Brain pericyte (primary cell): ENCODE results near the gene SHC3.

Source experiments
- DNase-seq: peaks from one replicate; pipeline ENCODE4 v3.0.0-alpha.2; 2012; ENCODE audit warnings: low read depth, low spot score

SHC3 gene

GRCh38 chr9:89001917-89002540 lies 176.6 kb downstream of the SHC3 start:
- DNase-seq = no peak

DNA sequence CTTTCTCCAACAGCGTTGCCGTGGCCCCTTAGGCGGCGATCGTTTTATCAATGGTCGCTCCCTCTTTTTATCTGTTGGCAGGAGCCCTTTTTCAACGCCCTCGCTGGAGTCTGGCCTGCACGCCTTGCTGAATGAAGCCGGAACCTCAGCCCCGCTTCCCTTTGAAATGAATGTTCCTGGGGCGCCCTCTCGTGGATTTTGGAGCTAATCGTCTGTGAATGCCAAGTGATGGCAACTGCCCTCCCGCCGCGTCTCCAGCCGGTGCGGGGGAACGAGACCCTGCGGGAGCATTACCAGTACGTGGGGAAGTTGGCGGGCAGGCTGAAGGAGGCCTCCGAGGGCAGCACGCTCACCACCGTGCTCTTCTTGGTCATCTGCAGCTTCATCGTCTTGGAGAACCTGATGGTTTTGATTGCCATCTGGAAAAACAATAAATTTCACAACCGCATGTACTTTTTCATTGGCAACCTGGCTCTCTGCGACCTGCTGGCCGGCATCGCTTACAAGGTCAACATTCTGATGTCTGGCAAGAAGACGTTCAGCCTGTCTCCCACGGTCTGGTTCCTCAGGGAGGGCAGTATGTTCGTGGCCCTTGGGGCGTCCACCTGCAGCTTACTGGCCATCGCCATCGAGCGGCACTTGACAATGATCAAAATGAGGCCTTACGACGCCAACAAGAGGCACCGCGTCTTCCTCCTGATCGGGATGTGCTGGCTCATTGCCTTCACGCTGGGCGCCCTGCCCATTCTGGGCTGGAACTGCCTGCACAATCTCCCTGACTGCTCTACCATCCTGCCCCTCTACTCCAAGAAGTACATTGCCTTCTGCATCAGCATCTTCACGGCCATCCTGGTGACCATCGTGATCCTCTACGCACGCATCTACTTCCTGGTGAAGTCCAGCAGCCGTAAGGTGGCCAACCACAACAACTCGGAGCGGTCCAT lies 177.4 kb downstream of the SHC3 start:
- peak; percentile 84 for DNase-seq

- no peak for DNase-seq
These were observed 178.2 kb downstream of the SHC3 start for GRCh38 chr9:89000371-89000781.

DNA sequence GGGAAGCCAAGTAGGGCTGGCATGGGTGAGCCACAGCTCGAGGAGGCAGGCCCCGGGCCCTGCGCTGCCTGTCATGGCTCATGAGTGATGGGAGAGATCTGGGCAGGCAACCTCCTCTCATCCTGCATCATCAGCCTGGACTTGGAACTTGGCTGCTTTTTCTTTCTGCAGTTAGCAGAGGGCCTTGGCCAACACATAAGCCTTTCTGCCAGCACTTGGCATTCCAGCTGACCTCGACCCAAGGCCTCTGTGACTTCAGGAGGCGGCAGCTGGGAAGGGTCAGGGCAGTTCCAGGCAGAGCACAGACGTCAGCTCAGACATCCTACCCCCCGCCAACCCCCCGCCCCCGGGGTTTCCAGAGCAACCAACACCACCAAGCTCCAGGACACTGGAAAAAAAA lies 179.7 kb downstream of the SHC3 start:
- DNase-seq = no peak

DNA sequence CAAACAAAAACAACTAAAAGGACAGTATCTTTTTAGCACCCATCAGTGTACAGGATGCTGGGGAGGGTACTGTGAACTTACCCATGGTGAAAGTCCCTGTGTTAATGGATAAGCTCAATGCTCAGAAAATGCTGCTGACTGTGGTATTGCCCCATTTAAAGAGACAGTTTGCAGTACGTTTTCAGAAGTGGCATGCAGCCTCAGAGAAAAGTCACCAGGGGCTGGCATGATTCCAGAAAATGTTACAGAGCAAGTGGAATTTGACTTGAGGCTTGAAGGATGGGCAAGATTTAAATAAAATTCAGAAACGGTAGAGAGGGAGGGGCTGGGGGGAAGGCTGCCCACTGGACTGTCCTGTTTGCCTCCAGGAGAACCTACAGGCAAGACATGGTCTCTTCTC lies 180.1 kb downstream of the SHC3 start:
- no peak for DNase-seq

DNA sequence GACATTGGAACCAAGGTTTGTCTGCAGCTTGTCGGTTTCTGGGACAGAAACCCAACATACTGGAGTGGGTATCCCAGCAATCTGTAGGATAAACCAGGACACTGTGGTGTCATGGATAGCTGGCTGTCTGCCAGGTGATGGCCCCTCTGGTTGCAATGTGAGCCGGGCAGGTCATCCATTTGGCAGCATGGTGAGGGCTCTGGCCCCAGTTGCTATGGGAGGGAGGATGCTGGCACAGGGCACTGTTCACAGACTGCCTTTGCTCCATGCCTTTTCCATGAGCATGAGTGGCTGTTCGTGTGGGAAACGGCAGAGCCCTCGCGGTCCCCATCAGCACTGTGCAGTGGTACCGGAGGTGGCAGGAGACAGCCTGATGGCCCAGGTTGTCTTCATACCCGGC lies 181.0 kb downstream of the SHC3 start:
- no peak for DNase-seq

GRCh38 chr9:88996921-88997235 lies 181.7 kb downstream of the SHC3 start:
- no peak for DNase-seq

DNA sequence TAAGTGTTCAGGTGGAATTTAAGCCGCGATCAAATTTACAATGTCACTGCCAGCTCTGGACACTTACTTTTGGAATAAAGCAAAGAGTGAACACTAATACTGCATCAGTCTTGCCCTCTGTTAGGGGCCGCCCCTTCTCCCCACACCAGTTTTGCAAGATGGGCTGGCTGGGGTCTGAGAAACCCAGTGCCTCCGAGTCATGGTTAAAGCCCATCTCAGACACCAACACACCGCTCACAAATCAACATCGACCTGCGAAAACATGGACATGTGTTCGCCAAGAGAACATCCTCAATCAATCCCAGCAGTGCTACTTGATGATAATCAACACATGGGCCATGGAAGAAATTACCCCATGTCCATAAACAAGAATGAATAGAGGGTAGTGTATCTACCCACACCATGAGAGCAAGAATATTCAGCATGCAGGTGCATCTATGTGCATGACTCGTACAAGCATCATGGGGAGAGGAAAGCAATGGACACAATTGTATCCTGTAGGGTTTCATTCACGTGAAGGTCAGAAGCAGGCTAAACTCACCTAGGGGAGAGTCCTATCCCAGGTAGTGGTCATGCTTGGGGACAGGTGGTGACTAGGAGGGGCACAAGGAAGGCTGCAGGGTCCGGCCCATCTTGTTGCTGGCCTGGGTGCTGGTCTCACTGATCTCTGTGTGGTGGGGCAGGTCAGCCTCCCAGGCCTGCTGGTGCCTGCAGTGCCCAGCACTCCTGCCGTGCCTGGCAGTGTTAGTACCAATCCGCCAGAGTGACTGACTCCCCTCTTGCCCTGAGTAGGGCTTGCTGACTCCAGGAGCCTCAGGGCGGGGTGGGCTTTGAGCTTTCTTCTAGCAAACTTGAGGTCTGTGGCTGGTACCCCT lies 182.3 kb downstream of the SHC3 start:
- DNase-seq = no peak

DNA sequence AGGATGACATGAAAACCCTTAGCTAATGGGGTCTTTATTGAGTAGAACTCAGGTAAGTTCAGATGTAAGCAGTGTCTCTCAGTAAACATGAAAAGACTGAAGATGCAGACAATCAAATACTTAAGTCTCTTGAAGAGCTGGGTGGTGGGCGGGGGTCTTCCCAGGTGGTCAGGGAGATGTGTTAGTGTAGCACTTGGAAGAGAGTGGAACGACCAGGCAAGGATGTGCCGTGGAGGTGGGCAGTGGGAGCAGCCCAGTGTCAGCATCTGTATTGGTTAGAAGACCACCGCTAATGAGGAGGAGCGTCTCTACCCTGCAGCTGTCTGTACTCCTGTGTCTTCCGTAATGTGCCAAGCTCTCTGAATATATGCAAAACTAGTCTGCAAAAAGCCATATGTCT lies 183.0 kb downstream of the SHC3 start:
- DNase-seq = no peak

DNA sequence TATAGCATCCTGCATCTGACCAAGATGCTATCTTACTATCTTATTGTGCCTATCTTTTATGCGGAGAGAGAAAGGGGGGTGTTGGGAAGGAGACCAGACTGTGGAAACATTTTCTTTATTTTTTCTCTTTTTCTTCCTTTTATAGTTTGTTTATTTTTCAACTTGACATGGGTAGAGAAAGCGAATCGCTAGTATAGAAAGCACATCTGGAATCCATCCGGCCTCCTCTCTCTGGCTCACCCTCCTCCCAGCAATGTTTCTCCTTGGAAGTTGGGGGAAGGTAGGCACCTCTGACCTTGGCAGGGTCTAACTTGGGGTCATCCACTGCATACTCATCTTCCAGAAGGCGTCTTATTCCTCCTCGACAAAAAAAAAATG lies 183.4 kb downstream of the SHC3 start:
- no peak for DNase-seq

DNA sequence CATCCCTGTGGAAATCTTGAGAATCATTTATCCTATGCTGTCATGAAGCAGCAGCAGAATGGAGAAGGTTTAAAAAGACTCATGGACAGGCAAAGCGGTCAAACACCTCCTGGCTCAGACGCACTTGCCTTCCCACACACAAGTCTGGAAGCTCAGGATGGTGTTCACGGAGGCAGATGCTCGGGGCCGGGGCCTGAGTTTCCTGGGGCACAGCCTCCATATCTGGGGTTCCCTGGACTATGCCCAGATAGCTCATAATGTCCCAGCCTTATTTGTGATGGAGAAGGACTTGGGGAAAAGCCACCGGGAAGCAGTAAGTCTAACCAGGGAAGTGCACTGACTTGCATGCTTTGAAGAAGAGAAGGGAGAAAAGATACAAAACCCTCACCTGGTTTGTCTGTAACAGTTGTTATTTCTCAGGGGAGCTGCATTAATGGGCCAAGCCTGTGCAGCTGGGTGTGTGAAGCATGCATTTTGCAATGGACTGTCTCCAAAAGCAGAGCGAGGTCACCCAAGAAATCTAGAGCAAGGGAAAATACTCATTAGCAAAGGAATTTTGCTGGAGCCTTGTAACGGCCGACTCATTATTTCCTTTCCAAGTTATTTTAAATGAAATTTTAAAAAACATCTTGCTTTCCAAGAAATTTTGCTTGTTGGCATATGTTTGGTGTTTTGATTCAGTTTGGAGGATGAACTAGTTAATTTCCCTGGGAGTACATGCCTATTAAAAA lies 184.0 kb downstream of the SHC3 start:
- no peak for DNase-seq

DNA sequence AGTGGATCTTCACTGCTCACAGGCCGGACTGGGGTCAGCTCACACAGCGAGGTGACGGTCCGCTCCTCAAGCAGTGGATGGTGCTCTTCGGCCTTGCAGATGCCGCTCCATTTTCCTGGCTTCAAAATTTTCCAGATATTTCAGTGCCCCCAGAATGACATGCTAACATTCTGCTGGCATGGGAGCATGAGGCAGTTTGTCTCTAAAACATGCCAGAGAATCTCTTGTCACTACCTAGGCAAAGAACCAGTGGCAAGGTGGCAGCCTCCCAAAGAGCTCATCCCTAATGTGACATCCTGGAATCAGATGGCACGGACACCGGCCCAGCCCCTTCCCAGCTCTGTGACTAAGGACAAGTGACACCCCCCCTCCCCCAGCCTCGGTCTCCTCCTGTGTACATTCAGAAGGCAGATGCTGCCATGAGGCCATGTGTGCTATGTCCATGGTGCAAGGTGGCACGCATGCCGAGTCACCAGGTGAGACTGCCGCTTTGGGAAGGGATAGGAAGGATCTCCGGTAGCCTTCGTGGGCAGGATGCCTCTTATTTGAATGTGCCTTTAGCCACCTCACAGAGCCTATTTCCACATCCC lies 184.7 kb downstream of the SHC3 start:
- DNase-seq = no peak

DNA sequence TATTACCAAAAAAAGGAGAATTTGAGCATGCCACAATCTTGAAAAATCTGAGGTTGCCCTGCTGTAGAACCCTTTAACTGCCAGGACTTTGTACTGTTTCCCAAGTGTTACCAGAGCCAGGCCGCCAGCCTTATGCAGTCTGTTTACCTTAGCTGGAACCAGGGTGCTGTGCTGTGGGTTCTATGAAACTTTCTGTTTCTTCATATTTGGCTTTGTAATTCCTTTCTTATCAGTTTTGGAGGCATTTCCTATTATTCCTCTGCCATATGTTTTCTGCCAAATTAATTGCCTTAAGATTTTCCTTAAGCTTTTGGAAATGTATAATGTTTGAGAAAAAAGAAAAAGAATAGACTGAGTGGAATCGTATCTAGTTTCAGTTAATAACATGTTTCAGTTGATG lies 185.3 kb downstream of the SHC3 start:
- DNase-seq = no peak

DNA sequence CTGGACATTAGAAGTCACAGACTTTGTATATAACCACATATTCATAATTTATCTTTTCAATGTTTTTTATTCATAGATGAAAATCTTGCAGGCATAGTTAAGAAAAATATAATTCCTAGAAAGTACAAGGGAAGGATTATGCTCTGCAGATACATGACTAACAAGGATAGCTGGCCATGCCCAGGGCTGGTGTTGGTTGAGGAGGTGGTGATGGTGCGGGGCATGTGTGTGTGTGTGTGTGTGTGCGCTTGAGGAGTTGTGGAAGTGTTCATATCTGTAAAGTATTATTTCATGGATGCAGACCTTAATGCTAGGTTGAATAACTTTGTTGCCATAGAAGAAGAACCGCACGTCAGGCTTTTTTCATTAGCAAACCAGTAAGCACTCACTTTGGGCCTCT lies 186.1 kb downstream of the SHC3 start:
- DNase-seq = no peak

- DNase-seq = no peak
These were observed 187.3 kb downstream of the SHC3 start, which contains the start of gene S1PR3 for GRCh38 chr9:88991066-88992034. TSS of gene S1PR3 (plus strand) at chr9:88991468. CDS start at chr9:89001201, 9,733 bp downstream.

- DNase-seq = no peak
These were observed 187.9 kb downstream of the SHC3 start for GRCh38 chr9:88990729-88991065.

DNA sequence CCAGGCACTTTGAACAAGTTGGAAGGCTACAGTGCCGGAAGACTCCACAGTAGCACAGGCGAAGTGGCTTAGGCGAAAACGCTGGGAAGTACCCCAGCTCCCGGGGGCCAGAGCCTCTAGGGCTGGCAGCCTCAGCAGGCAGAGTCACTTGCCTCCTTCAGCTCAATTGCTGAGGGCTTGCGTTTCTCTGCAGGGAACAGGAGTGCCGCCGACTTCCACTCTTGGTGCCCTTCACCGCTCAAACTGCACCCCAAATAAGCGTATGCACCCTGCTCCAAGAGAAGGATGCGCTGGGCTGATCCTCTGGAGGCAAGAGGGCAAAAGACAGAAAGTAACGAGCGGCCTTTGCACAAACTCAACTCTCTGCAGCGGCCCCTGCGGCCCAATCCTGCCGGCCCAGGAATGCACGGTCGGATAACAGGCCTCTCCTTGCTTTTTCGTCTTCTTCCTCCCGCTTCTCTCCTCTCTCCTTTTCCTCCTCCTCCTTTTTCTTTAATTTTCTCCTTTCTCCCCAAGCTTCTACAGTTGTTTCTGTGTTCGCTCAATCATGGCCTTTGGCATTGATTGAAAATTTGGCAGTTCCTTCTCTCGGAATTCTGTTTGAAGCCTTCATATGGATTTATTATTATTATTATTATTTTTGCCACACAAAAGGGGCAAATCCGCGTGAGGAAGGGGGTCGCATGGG lies 188.4 kb downstream of the SHC3 start:
- DNase-seq = no peak

DNA sequence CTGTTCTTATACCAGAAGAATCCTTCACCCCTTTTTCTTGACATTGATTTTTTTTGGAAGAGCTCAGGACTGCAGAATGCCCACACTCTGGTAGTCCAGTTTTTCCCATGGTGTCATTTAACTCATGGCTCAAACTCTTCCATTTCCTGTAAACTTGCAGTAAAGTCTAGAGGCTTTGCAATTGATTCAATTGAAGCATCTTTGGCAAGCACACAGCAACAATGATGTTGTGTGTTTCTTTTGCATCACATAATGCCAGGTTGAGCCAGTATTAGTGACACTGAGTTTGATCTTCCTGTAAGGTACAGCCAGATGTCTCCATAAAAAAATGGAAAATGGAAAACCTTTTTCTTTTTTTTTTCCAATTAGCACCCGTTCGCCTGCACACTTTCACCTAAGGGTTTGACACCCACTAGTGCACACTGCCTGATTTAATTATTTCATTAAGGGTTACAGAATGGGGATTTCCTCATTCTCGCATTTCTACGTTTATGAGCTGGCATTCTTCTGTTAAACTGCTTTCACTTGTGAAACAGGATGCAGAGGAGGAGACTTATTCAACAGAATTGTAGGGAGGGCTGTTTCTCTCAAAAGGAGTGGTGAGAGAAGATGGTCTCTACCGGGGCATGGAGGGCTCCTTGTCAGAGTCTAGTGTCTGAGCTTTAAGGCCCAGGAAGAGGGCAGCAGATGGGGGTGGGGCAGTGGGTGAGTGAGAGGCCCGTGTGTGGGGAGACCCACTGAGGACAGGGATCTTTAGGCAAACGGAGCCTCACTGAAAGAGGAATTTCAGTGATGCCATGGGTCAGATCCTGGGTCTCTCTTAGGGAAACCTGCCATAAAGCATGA lies 189.6 kb downstream of the SHC3 start:
- DNase-seq = no peak

DNA sequence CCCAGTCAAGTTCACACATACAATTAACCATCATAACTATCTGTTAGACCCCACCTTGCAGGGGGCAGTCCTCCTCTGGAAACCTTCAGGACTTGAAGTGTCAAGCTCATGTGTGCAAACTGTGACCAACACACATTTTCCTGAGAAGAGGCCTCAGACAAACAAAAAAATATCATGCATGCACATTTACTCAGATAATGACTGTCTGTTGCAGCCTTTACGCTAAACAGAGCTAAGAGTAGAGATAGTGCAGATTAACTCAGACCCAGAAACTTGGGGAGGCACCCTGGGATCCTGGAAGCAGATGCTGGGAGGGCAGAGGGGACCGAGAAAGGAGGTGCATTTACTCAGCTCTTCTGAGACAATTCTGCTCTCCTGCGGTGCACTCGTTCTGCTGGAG lies 191.0 kb downstream of the SHC3 start:
- no peak for DNase-seq
